Stimulated activated CD4-positive, alpha-beta T cell treated with anti-CD3 and anti-CD28 coated beads, Interleukin-15, amount 100 ng/mL, for 1 hour (primary cell): ENCODE results near the gene EFHD1.

ENCODE experiments used
- DNase-seq, 2 donors: peaks; one replicate each; pipeline ENCODE4 v3.0.0-alpha.2; 2020; ENCODE audit warnings: low read depth in 1 of 2, low spot score in 1 of 2

Gene EFHD1

GRCh38 chr2:232633413-232634205 lies at the start of gene EFHD1:
EFHD1 (plus strand) TSS chr2:232633604; CDS start chr2:232633705, 101 bp downstream.
- DNase-seq: peak in 1 of 2 donors; percentile 42

GRCh38 chr2:232584238-232584637 lies 49.2 kb upstream of the EFHD1 start:
- DNase-seq: no peak

GRCh38 chr2:232586943-232587505 lies 46.4 kb upstream of the EFHD1 start:
- no peak for DNase-seq

GRCh38 chr2:232587512-232587911 lies 45.9 kb upstream of the EFHD1 start:
- no peak for DNase-seq

- DNase-seq: no peak
Measured at GRCh38 chr2:232588031-232588430, 45.4 kb upstream of the EFHD1 start.

- DNase-seq: no peak
Measured at GRCh38 chr2:232588680-232589585, 44.5 kb upstream of the EFHD1 start.

- no peak for DNase-seq
Measured at GRCh38 chr2:232592772-232593395, 40.5 kb upstream of the EFHD1 start.

- DNase-seq: no peak
Measured at GRCh38 chr2:232593982-232594381, 39.4 kb upstream of the EFHD1 start.

GRCh38 chr2:232597362-232598079 lies 35.9 kb upstream of the EFHD1 start:
- no peak for DNase-seq

GRCh38 chr2:232598293-232598692 lies 35.1 kb upstream of the EFHD1 start:
- no peak for DNase-seq

- DNase-seq: no peak
Measured at GRCh38 chr2:232600053-232600773, 33.2 kb upstream of the EFHD1 start.

- DNase-seq: no peak
Measured at GRCh38 chr2:232603283-232603682, 30.1 kb upstream of the EFHD1 start.

GRCh38 chr2:232604535-232604934 lies 28.9 kb upstream of the EFHD1 start:
- DNase-seq: no peak

- DNase-seq: no peak
Measured at GRCh38 chr2:232607011-232607410, 26.4 kb upstream of the EFHD1 start.

- no peak for DNase-seq
Measured at GRCh38 chr2:232609607-232610006, 23.8 kb upstream of the EFHD1 start.

GRCh38 chr2:232610081-232610480 lies 23.3 kb upstream of the EFHD1 start:
- DNase-seq: no peak

- no peak for DNase-seq
Measured at GRCh38 chr2:232611061-232611460, 22.3 kb upstream of the EFHD1 start.

- DNase-seq: peak; percentile 27 to 56
Measured at GRCh38 chr2:232611559-232612218, 21.7 kb upstream of the EFHD1 start.

- no peak for DNase-seq
Measured at GRCh38 chr2:232613538-232614134, 19.8 kb upstream of the EFHD1 start.
